Adrenal gland (tissue), 19 donors: ENCODE results near the gene CHST3. TPM values are rescaled to one million over a fixed set of nuclear protein-coding genes. Genes with fewer than 3 reads are reported as not detected.
A peak's percentile ranks its signal among the peaks of the same experiment; 100 is the strongest.
"Not testable (repeated sequence)": the region's sequence is repeated elsewhere in the genome, so short reads cannot be mapped to it uniquely, and the experiment has no call there.

Source experiments
- DNase-seq, 7 donors: peaks; one replicate each; pipeline ENCODE4 v3.0.0-alpha.2; 2019 to 2020
- H3K27ac ChIP-seq, 5 donors: fragments of 200-600 bp; sonication (generic) in 4 of 5; 1 replicate in 3 of 5; 2 replicates in 2 of 5; pipeline versions ENCODE4 v1.5.1 to v1.8.0; 2016 to 2020; ENCODE audit warnings: mild to moderate bottlenecking in 1 of 5
- H3K27me3 ChIP-seq: fragments of 200-600 bp; 2 replicates; pipeline ENCODE4 v1.8.0; 2021
- H3K36me3 ChIP-seq, 2 donors: fragments of 200-600 bp; replicated peaks in 1 of 2; 1 replicate in 1 of 2; 2 replicates in 1 of 2; pipeline versions ENCODE4 v1.5.1 to v1.8.0; 2018 to 2022
- H3K4me1 ChIP-seq, 2 donors: fragments of 200-600 bp; replicated peaks in 1 of 2; 1 replicate in 1 of 2; 2 replicates in 1 of 2; pipeline versions ENCODE4 v1.5.1 to v1.8.0; 2018 to 2021
- H3K4me3 ChIP-seq, 4 donors: fragments of 200-600 bp; sonication (generic) in 3 of 4; one replicate each; pipeline ENCODE4 v1.5.1; 2016 to 2018
- H3K9me3 ChIP-seq, 3 donors: fragments of 200-600 bp; sonication (generic) in 1 of 3; replicated peaks in 1 of 3; 1 replicate in 2 of 3; 2 replicates in 1 of 3; pipeline versions ENCODE4 v1.5.1 to v1.8.0; 2016 to 2021
- CTCF ChIP-seq, 6 experiments: fragments of 450-650 bp in 4 of 6; fragments of 200-600 bp in 2 of 6; sonication (generic) in 1 of 6; IDR thresholded peaks; 1 replicate in 5 of 6; 2 replicates in 1 of 6; pipeline versions ENCODE4 v1.5.1 to v1.8.0; 2016 to 2021; ENCODE audit warnings: antibody characterized with exemption in 6 of 6, mild to moderate bottlenecking in 2 of 6, moderate library complexity in 1 of 6
- POLR2A ChIP-seq, 2 donors: fragments of 450-650 bp; IDR thresholded peaks; one replicate each; pipeline ENCODE4 v1.6.1; 2017; ENCODE audit warnings: antibody characterized with exemption in 2 of 2, mild to moderate bottlenecking in 2 of 2, moderate library complexity in 1 of 2
- WGBS, 4 donors: extraction: QIAGEN DNeasy Blood & Tissue Kit in 2 of 4; methylation state at CpG; one replicate each; pipeline versions ENCODE4 v1.1.5 to v1.1.7; 2013 to 2017; 5-methylcytosine and 5-hydroxymethylcytosine counted together
- intact Hi-C, 2 donors: fragments of 100-400 bp; cut with DNase I; formaldehyde crosslinking; loops; one replicate each; pipeline versions ENCODE4 v1.14.1 to v1.15.0; 2022 to 2023
- long read RNA-seq, 10 donors: library from polyadenylated mRNA in 3 of 10; unstranded in 2 of 10; stranded (forward) in 1 of 10; transcript quantifications; one replicate each; pipeline ENCODE4 v2.0.0 and lab custom pipeline, GENCODE V29; 2021 to 2026
- polyA plus RNA-seq, 3 donors: library from polyadenylated mRNA; stranded (reverse); fragments of 200-250 nt in 2 of 3; fragments of 350-450 nt in 1 of 3; fragmentation: Illumina TruSeq in 1 of 3; extraction: RNeasy Lipid Tissue Mini Kit (QIAGEN cat#74804) in 1 of 3; gene quantifications; one replicate each; pipeline ENCODE4 v1.2.3, GENCODE V29; 2013 to 2014
- total RNA-seq, 9 donors: library from RNA; depleted of rRNA in 4 of 9; stranded (reverse); fragments of >200 nt in 4 of 9; fragments of 120-200 nt in 1 of 9; fragmentation: NEBNext Ultra II Directional in 1 of 9; extraction: Animal tissue kit (Norgen Biotek cat#: 25700) in 1 of 9; gene quantifications; one replicate each; pipeline versions ENCODE4 v1.1.0 to v1.2.4, GENCODE V29; 2013 to 2023
- donor health status: healthy with polysubstance abuse.
- donor health status: Bipolar disorder and iron deficiency.
- donor health status: DM: yes; HTN: yes; CAD: no.
- donor health status: DM: no; HTN: no; CAD: no.
- donor health status: DM: no; HTN: no; CAD: no.
- donor health status: DM: yes; HTN: yes; CAD: no.

CHST3 gene
- total RNA-seq (10 to 100 TPM in 8 of 9 donors, 1 to 10 TPM in 1; 4.8 to 49.7 (median 33.4) TPM), polyA plus RNA-seq (10 to 100 TPM in 1 of 3 donors, 1 to 10 TPM in 2; 3.9 to 30.2 (median 5.4) TPM)
- long read RNA-seq, donor 1, full-length matches to known transcripts: 1 of 1 reads
- long read RNA-seq, donor 1, partial matches to known transcripts: 0 of 1 reads
- long read RNA-seq, donor 1, other reads (novel, unspliced or antisense): 0 of 1 reads
- long read RNA-seq, donor 2, full-length matches to known transcripts: 1 of 1 reads
- long read RNA-seq, donor 2, partial matches to known transcripts: 0 of 1 reads
- long read RNA-seq, donor 2, other reads (novel, unspliced or antisense): 0 of 1 reads
- long read RNA-seq, donor 3, full-length matches to known transcripts: 1 of 1 reads
- long read RNA-seq, donor 3, partial matches to known transcripts: 0 of 1 reads
- long read RNA-seq, donor 3, other reads (novel, unspliced or antisense): 0 of 1 reads
- long read RNA-seq, donor 4, partial matches to known transcripts: 3 of 9 reads
- long read RNA-seq, donor 4, other reads (novel, unspliced or antisense): 6 of 9 reads
- long read RNA-seq, donor 5, full-length matches to known transcripts: 1 of 19 reads
- long read RNA-seq, donor 5, partial matches to known transcripts: 16 of 19 reads
- long read RNA-seq, donor 5, other reads (novel, unspliced or antisense): 2 of 19 reads
- long read RNA-seq, donor 6, partial matches to known transcripts: 1 of 4 reads
- long read RNA-seq, donor 6, other reads (novel, unspliced or antisense): 3 of 4 reads
- long read RNA-seq, donor 7, full-length matches to known transcripts: 1 of 1 reads
- long read RNA-seq, donor 7, partial matches to known transcripts: 0 of 1 reads
- long read RNA-seq, donor 7, other reads (novel, unspliced or antisense): 0 of 1 reads
- long read RNA-seq, donor 8, full-length matches to known transcripts: 2 of 2 reads
- long read RNA-seq, donor 8, partial matches to known transcripts: 0 of 2 reads
- long read RNA-seq, donor 8, other reads (novel, unspliced or antisense): 0 of 2 reads
- long read RNA-seq, donor 9, full-length matches to known transcripts: 1 of 6 reads
- long read RNA-seq, donor 9, partial matches to known transcripts: 5 of 6 reads
- long read RNA-seq, donor 9, other reads (novel, unspliced or antisense): 0 of 6 reads
- long read RNA-seq, donor 10: 0 reads

GRCh38 chr10:71964098-71964742 lies at the start of gene CHST3:
Gene CHST3 (plus strand): TSS chr10:71964395. CDS start chr10:72005843, 41,448 bp downstream.
- TF ChIP-seq CTCF (IDR thresholded peaks at IDR 0.05): no peak
- TF ChIP-seq POLR2A (IDR thresholded peaks at IDR 0.05): peak; percentile 34 to 67
- Histone ChIP-seq H3K27me3 (no peaks in the 10 kb centered on the region), H3K4me3 (peak within 1 kb of the TSS in 3 of 4 donors; percentile 23 to 94 (median 24)), H3K27ac (peak within 1 kb of the TSS; percentile 49 to 92 (median 87)), H3K36me3 (no peaks in the 10 kb centered on the region), H3K4me1 (peaks cover 6 to 47% of the 10 kb centered on the region in 2 donors), H3K9me3 (no peaks in the 10 kb centered on the region)
- DNase-seq: peak; percentile 67 to 81 (median 77)
- intact Hi-C loops: loop anchor here in 1 of 2 donors (5.0 kb wide), 1 partner anchor 78 kb away; no protein-coding TSS in a partner anchor
- 1 to 5% (median 1%) methylated on average over 4 to 77 of the region's 77 CpGs; no CpG with 5 or more reads in 1 of the 4 donors for WGBS, 4 donors

- H3K27ac ChIP-seq: no peak overlapping the region
- no peaks in the 10 kb centered on the region for H3K27me3 ChIP-seq
- TF ChIP-seq POLR2A (IDR thresholded peaks at IDR 0.05) (no peak), CTCF (IDR thresholded peaks at IDR 0.05) (no peak)
- intact Hi-C loops: no loop called here
- H3K4me3 ChIP-seq: no peak overlapping the region
- H3K4me1 ChIP-seq: peaks cover 0 to 20% of the 10 kb centered on the region in 2 donors
- H3K36me3 ChIP-seq: no peaks in the 10 kb centered on the region
- H3K9me3 ChIP-seq: peaks cover 0 to 9% (median 0%) of the 10 kb centered on the region in 3 donors
- DNase-seq: no peak
These were observed 47.4 kb upstream of the CHST3 start for GRCh38 chr10:71916827-71917226.

- Histone ChIP-seq H3K9me3 (peaks cover 0 to 9% (median 0%) of the 10 kb centered on the region in 3 donors), H3K36me3 (no peaks in the 10 kb centered on the region), H3K27me3 (no peaks in the 10 kb centered on the region), H3K4me3 (no peak overlapping the region), H3K4me1 (peaks cover 0 to 26% of the 10 kb centered on the region in 2 donors), H3K27ac (no peak overlapping the region)
- intact Hi-C loops: no loop called here
- DNase-seq: peak in 1 of 7 donors; percentile 20
- WGBS, 4 donors: 63 to 69% (median 67%) methylated on average over 7 of the region's 7 CpGs
- TF ChIP-seq CTCF (IDR thresholded peaks at IDR 0.05) (no peak), POLR2A (IDR thresholded peaks at IDR 0.05) (no peak)
These were observed 45.2 kb upstream of the CHST3 start for GRCh38 chr10:71918992-71919391.

- Histone ChIP-seq H3K4me1 (peaks cover 0 to 26% of the 10 kb centered on the region in 2 donors), H3K27ac (peak overlapping the region in 1 of 5 donors; percentile 2)
- H3K4me3 ChIP-seq, intact Hi-C loops, H3K9me3 ChIP-seq, H3K27me3 ChIP-seq, H3K36me3 ChIP-seq: not testable (repeated sequence)
- 63 to 79% (median 66%) methylated on average over 7 of the region's 7 CpGs for WGBS, 4 donors
- DNase-seq: peak in 2 of 7 donors; percentile 19 to 51
These were observed 44.1 kb upstream of the CHST3 start for GRCh38 chr10:71919956-71920539.
